GM18526 (cell line): Measurements from ENCODE around the gene CTNND2.

ENCODE experiments used
- POLR2A ChIP-seq: IDR thresholded peaks from 3 replicates; pipeline ENCODE4 v1.6.1; 2011; ENCODE audit not compliant: insufficient read length; ENCODE audit errors: extremely low read depth

The CTNND2 gene

DNA sequence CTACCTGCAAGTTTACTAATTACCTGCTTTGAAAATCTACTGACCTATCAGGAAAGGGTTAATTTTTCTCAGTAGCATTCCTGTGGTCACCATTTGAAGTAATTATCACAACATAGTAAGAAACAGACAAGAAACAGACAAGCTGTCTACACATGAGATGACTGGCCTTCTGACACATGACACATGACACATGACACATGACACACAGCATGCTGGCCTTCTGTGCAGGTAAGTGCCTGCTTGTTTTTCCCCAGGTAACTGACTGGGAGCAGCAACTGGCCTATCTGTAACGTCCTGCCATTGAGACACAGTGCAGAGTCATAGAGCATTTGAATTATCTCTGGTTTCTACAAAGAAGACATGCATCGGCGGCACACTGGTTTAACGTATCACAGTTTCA lies 222.4 kb downstream of the CTNND2 start:
- TF ChIP-seq POLR2A, result no peak

DNA sequence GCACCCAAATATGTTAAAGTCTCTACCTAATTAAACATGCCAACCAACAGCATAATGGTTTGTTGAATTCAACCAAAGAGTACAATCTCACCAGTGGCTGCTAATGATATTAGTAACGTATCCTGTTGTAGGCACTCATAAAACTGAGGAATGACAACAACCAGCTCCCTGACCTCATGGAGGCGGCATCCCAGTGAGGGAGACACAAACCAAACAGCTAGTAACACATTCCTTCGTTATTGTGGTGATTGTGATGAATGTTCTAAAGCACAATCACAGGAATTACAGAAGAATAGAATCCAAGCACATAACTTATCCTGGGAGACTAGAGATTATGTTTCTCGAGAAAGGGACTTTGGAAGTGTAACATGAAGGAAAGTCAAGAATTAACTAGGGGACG lies 224.6 kb downstream of the CTNND2 start:
- TF ChIP-seq POLR2A, result no peak

DNA sequence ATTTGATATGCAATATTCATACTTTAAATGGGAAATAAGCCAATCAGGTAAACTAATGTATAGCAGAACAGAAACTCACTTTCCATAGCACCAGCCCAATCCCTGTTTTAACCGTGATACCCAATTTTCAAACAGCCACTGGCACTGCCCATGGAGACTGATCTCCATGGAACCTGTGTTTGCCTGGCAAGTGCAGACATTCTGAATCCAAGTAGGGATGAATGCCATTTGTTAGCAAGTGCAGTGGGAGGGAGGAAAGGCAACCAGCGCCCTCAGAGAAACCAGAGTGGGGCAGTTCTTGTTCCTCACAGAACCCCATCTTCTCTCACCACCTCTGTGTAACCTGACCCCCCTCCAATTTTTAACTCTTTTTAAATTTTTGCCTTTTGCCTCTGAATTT lies 229.1 kb downstream of the CTNND2 start:
- no peak for TF ChIP-seq POLR2A

DNA sequence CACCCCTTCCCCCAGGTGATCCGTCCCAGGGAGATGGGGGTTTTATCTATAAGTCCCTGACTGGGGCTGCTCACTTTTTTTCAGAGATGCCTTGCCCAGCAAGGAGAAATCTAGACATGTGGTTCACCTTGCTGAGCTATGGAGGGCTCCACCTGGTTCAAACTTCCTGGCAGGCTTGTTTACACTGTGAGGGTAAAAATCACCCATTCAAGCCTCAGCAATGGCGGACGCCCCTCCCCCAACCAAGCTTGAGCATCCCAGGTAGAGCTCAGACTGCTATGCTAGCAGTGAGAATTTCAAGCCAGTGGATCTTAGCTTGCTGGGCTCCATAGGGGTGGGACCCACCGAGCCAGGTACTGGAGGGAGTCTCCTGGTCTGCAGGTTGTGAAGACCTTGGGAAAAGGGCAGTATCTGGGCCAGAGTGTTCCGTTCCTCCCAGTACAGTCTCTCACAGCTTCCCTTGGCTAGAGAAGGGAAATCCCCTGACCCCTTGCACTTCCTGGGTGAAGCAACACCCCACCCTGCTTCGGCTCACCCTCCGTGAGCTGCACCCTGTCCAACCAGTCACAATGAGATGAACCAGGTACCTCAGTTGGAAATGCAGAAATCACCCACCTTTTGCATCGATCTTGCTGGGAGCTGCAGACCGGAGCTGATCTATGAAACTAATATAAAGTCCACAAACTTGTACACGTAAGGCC lies 231.7 kb downstream of the CTNND2 start:
- TF ChIP-seq POLR2A, result no peak

DNA sequence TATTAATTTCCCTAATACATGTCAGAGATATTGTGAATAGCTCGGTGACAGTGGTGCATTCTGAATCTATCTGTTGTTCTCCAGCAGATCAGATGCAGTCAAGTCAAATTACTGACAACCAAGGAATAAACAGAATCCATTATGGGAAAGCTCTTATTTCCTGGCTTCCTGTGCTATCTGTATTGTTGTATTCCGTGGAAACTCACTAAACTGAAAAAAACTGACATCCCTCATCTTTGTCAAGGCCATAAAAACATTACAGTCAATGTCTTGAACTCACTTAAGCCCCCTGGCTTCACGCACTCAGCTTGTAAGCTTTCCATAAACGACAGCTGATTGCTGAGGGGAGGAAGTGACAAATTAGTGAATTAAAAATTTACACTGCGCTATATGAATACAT lies 245.9 kb downstream of the CTNND2 start:
- no peak for TF ChIP-seq POLR2A

DNA sequence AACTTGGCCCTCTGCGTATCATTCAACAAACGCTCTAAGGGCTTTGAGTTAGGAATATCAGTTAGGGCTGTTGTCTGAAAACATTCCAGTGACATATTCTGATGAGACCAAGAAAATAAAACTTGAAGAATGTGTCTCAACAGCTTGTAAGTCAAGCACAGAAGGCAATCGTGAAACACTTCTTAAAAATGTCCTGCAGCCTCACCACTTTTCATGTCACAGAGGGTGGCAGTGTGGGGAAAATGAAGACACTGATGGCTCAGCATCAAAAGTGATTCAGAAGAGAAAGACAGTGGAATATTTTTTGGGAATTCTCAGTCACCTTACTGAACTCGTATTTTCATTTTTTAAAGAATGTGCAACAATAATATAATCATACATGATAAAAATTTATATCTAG lies 247.3 kb downstream of the CTNND2 start:
- TF ChIP-seq POLR2A, result no peak

DNA sequence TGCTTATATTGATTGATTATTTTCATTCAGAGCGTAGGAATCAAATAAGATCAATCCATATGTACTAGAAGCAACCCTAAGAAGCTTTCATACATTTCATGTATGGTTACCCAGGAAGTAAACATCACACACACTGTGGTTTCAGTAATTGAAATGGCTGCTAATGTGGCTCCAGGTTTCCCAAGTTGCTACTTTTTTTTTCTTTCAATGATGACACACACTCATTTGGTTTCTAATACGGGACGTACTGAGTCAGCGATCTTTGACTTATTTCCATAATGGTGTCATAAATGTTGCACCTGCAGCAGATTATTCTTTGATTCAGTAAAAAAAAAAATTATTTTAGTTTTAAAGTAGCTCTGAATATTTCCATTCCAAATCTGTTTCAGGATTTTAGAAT lies 248.6 kb downstream of the CTNND2 start:
- no peak for TF ChIP-seq POLR2A

DNA sequence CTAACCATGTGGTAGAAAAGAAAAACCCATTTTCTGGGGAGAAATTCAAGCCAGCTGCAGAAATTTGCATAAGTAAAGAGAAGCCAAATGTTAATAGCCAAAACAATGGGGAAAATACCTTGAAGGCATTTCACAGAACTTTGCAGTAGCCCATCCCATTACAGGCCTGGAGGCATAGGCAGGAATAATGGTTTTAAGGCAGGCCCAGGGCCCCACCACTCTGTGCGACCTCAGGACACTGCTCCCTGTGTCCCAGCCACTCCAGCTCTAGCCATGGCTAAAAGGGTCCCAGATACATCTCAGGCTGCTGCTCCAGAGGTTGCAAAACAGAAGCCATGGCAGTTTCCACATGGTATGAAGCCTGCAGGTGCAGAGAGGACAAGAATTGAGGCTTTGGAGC lies 253.3 kb downstream of the CTNND2 start:
- no peak for TF ChIP-seq POLR2A

DNA sequence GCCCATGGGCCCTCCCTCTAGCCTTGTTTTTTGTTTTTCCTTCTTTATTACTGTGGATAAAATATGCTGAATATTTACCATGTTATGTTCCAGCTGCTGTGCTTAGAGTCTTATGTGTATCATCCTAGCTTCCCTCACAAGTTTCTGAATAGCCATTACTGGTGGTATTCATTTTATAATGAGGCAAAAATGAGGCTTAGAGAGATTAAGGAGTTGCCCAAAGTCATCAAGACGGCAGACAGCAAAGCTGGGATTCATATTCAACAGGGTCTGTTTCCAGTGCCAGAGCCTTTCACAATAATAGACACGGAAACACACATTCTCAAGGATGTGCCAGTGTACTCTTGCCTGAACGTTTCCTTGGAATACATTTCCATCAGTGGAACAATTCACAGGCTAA lies 258.1 kb downstream of the CTNND2 start:
- TF ChIP-seq POLR2A, result no peak

DNA sequence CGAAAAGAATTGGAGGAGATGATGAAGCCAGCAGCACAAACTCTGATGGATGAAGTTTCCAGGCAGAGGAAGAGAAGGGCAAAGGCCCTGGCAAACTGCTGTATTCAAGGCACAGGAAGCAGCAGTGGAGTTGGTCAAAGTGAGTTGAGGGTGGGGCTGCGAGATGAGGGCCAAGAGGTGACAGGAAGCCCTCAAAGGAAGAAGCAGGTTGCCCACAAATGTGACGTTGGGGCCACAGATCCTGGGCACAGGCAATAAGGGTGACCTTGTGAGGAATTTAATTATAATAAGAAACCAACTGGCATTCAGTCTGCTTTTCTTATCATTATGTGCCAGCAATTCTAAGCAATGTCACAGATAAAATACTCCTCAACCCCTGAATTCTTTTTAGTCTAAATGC lies 261.8 kb downstream of the CTNND2 start:
- no peak for TF ChIP-seq POLR2A

DNA sequence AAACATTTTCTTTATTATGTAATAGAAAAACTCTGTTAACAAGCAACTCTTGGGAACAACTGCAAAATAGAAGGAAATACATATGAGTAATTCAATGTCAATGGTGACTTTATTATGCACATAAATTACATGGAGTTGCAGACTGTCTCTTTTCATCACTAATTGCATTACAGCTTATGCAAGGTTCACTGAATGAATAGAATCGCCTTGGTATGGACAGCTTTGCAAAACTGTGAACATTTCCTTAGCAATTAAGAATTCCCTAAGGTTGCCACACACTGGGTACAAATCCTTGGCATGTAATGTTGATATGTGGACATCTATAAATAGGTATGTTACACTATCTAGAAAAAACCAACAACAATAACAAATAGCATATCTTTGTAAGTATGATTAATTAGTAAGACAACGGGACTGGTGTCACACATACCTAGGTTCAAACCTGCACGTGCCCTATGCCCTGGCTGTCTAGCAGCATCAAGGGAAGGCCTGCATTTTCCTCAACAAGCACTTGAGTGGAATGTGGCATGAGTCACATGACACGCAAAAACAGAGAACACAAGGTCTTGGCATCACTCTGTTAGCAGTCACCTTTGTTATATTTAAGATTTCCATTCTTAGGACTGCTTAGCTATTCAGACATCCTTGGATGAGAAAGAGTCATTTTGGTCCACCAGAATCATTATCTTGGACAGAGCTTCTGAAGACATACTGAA lies 263.9 kb downstream of the CTNND2 start:
- TF ChIP-seq POLR2A, result no peak

DNA sequence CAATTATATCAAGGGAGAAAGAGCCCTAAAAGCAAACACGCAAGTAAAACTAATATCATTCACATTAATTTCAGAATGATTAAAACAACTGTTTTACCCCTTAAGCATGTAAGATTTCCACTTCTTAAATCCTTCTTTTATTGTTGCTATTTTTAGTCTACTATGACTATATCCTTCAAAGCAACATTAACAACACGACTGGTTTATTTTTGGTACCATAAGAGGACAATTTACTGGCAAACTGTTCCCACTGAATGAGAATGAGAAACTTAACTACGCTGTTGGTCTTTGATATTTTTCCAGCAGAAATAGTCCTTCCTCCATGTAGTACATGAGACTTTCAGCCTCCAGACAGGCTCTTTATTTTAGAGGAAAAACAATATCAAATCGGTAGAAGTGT lies 281.5 kb downstream of the CTNND2 start:
- no peak for TF ChIP-seq POLR2A

DNA sequence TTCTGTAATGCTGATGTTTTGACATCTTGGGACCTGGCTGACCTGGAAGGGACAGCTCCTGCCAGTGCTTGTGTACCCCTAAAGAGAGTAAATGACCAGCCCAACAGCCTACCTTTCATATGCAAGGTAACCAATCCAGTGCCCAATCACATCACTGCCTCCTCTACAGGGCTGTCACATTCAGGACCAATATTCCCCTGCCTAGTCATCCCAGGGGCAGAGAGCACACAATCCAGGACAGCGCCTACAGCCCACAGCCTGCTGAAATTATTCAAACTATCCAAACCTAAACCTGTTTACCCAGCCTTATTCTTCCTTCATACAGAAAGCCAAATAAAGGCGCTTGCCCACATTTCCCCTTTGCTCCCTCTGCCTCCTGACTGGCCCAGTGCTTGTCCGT lies 284.1 kb downstream of the CTNND2 start:
- no peak for TF ChIP-seq POLR2A

DNA sequence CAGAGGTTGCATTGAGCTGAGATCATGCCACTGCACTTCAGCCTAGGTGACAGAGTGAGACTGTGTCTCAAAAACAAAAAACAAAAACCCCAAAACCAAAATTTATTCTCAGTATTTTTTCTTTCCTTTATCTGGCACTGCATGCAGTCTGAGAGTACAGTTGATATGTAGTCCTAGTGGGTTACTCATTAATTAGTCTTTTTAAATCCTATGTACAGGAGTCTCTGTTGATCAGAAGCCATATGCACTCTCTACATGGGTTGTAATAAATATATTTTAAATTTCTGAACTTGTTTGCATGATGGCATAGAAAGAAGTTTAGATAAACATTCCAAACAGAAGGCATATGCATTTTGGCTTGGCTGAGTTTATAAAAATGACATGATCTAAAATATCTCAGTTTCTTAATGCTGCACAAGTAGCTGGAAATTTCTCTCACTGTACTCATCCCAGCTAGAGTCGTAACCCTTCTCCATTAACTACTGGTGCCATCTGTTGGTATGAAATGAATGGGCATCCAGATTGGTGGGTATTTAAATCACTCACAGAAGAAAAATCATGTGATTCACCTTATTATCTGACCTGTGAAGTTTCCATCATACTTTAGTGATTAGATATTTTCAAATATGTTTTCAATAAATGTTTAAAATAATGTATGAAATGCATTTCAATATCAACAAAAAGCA lies 284.8 kb downstream of the CTNND2 start:
- no peak for TF ChIP-seq POLR2A

DNA sequence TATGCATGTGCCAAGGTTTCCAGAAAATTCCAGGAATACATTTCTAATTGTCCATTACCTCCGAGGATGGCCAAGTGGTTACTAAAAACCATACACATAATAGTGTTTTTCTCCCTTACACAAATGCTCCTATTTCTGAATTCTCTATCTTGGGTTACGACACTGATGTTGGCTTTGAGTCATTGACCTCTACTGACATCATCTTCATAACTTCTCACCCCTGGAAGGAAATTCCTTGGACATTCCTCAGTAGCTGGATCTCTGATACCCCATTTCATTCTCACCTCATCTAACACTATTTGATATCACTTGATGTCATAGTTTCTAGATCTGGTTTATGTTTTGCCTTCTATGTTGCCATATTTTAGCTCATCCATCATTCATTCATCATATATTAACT lies 287.2 kb downstream of the CTNND2 start:
- no peak for TF ChIP-seq POLR2A

DNA sequence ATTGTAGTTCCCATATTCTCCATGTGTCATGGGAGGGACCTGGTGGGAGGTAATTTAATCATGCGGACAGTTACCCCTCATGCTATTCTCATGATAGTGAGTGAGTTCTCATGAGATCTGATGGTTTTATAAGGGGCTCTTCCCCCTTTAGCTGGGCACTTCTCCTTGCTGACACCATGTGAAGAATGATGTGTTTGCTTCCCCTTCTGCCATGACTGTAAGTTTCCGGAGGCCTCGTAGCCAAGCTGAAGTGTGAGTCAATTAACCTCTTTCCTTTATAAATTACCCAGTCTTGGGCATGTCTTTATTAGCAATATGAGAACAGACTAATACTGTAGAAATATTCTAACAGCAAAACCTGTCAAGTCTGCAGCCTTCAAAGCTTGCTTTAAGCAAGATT lies 293.2 kb downstream of the CTNND2 start:
- TF ChIP-seq POLR2A, result no peak
